Measurements from ENCODE around the gene CCDC9B.

Gene CCDC9B

GRCh38 chr15:40328176-40328575 is 12.6 kb downstream of the CCDC9B start:
- DNase-seq: no peak

- no peak for DNase-seq
Observed at GRCh38 chr15:40327457-40327856, 13.3 kb downstream of the CCDC9B start.

DNA sequence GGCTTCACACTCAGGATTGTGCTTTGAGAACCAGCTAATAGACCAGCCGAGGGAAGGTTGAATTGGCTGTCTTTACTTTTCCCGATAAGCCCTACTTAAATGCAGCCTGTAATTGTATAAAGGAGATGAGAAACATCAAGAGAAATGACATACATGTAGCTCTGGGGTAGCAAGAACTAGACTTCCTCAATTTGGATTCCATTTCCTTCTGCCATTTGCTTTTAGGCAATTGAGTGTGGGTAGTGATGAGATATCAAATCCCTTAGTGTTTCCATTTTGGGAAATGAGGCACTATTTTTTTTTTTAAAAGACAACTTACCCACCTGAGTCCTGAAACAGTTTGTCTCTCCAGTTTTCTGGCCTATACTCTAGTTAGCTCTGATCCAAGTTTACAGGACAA is 15.0 kb downstream of the CCDC9B start:
- DNase-seq: no peak

DNA sequence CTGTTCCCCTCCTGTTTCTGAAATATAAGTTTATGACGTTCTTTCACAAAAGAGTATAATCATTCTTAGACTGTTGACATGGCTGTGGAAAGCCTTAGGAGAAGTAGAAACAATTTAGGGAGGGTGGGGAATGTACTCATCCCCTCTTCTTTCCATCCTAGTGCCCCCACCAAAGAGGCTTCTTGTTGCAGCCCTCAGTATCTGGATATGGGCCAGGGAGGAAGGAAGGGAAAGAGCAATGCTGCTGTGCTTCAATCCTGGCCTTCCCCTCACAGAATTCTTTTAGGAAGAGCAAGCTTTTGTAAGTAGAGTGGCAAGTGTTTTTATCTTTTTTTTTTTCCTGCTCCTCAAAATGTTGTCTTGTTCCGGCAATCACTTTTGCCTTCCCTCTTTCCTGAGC is 15.6 kb downstream of the CCDC9B start:
- DNase-seq: no peak

- DNase-seq: no peak
Observed at GRCh38 chr15:40323953-40324937, 16.5 kb downstream of the CCDC9B start.

DNA sequence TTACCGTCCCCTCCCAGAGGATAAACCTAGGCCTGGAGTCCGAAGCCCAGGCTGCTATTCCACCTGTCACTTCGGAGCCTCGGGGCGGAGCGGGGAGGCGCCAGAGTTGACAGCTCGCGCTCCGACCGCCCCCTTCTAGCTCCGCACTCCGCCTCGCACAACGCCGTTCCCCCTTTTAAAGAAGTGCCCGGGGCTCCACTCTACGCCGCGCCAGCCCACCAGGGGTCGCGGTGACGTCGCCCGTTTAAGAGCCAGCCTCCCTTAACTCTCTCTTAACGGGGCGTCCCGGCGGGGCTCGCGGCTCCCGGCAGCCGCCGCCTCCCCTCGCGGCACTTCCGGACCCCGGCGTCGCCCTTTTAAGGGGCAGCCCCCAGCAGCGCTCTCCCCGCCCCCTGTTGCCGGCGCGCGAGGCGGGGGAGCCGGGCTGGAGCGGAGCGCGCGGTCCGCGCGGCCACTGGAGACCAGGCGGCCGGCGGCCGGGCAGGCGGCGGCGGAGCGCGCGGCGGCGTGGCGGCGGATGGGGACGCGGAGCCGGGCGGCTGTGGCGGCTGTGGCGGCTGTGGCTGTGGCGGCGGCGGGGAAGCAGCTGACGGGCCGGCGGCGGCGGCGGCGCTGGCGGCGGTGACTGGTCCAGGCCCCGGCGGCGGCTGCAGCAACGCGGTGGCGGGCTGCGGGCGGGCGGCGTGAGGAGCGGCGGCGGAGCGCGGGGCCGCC is 17.3 kb downstream of the CCDC9B start, which contains the start of gene INAFM2:
Gene INAFM2, plus strand, starts transcription at position 454 of the 714 bp plus-strand sequence. CDS start 364 bp downstream, outside the sequence.
- DNase-seq: peak; percentile 72

DNA sequence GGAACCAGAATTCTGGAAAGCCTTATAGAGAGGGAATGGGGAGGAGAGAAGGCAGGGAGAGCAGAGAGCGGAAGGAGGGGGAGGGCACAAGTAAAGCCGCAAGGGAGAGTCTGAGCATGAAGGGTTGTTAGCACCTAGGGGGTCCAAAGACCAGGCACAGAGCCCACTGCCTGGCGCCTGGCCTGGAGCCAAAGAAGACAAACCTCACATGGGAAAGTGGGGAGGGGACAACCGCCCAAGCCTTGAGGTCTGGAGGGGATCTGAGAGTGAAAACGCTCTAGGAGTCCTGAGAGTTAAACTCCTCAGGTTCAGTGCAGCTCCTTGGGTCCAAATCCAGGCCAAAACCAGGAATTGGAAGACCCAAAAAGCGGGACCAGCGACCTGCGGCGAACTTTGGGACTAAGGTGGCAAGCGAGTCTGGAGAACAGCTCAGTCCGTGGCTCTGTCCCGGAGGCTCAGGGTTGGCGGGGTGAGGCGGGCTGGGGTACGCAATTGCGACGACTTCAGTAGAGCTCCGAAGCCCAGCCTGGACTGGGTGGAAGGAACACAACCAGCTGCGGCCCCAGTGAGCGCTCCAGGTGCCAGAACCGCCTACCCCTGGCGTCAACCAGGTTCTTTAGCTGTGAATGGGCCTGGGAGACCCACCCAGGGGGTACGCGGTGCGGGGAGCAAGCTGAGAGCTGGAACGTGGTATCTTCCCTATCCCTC is 18.1 kb downstream of the CCDC9B start:
- peak; percentile 14 for DNase-seq

- peak; percentile 24 for DNase-seq
Observed at GRCh38 chr15:40320931-40321371, 19.8 kb downstream of the CCDC9B start.

- no peak for DNase-seq
Observed at GRCh38 chr15:40320409-40320808, 20.3 kb downstream of the CCDC9B start.

GRCh38 chr15:40317580-40317979 is 23.2 kb downstream of the CCDC9B start:
- no peak for DNase-seq

- DNase-seq: no peak
Observed at GRCh38 chr15:40316931-40317330, 23.8 kb downstream of the CCDC9B start.

GRCh38 chr15:40314723-40315276 is 25.9 kb downstream of the CCDC9B start:
- DNase-seq: no peak

DNA sequence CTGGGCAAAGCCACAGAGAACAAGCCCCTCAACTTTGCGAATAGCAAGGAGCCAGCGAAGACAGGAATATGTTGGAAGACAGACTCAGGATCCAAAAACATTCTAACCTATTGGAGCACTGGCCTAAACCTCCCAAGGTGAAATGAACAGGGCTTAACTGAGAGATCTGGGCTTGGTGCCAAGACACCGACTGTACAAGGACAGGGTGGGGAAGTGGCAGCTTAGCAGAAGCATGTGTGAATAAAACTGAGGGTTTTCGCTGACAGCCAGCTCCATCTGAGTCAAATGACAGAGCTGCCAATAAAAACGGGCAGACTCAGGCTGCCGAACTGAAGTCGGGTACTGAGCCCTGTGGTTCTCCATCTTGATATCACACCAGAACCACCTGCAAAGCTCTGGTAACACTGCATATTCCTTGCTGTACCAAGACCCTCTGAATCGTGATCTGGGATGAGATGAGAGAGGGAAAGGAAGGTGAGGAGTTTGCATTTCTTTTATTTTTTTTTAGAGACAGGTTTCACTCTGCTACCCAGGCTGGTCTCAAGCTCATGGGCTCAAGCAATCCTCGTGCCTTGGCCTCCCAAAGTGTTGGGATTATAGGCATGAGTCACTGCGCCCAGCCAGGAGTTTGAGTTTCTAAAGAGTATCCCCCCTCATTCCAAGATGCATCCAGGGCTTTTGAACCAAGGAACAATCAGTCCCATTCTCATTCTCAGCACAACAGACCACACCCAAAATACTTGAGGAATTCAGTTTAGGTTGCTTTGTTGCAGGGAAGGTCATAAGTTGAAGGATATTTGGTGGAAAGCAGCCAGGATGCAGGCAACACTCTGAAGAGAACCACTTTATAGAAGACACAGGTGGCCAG is 27.0 kb downstream of the CCDC9B start:
- no peak for DNase-seq

DNA sequence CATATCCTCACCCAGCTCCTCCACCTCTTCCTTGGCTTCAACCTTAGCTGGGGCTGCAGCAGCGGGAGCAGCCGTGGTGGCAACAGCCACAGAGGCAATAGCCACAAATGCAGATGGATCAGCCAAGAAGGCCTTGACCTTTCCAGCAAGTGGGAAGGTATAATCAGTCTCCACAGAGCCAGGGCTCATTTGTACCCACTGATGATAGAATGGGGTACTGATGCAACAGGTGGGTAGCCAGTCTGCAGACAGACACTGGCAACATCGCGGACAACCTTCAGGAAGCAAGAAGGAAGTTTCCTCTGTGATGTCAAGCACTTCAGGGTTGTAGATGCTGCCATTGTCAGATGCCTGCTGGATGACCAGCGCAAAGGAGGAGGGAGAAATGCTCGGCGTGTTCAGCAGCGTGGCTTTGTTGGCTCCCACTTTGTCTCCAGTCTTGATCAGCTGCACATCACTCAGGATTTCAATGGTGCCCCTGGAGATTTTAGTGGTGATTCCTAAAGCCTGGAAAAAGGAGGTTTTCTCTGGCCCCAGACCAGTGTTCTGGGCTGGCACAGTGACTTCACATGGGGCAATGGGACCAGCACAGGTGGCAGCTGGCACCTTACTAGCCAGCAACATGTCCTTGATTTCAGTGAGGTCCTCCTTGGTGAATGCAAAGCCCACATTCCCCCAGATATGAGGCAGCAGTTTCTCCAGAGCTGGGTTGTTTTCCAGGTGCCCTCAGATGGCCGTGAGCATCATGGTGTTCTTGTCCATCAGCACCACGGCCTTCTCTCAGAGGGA is 28.2 kb downstream of the CCDC9B start:
- no peak for DNase-seq

GRCh38 chr15:40310993-40311392 is 29.7 kb downstream of the CCDC9B start:
- DNase-seq: no peak

GRCh38 chr15:40310001-40310959 is 30.5 kb downstream of the CCDC9B start:
- DNase-seq: no peak

- no peak for DNase-seq
Observed at GRCh38 chr15:40309344-40309862, 31.3 kb downstream of the CCDC9B start.

GRCh38 chr15:40307421-40308211 is 33.1 kb downstream of the CCDC9B start, which contains the start of gene PLCB2:
Gene PLCB2, minus strand, starts transcription at chr15:40307935. Its CDS starts 263 bp downstream, at chr15:40307672.
- no peak for DNase-seq
